Effector memory CD8-positive, alpha-beta T cell (primary cell): Measurements from ENCODE around the gene FASLG.

ENCODE experiments used
- ATAC-seq: fragments of 150-1000 bp; cut with Tn5 transposase; replicated peaks from 2 replicates; pipeline ENCODE4 v1.10.0; 2021; ENCODE audit warnings: mild to moderate bottlenecking, moderate library complexity
- DNase-seq, 3 experiments: peaks; one replicate each; pipeline ENCODE4 v3.0.0; 2021
- H3K27ac Mint-ChIP-seq, 2 donors: one replicate each; pipeline ENCODE4 v1.8.0; 2022; ENCODE audit warnings: mild to moderate bottlenecking in 2 of 2, mixed read lengths in 2 of 2, moderate library complexity in 2 of 2
- H3K27me3 Mint-ChIP-seq, 2 donors: one replicate each; pipeline ENCODE4 v1.8.0; 2022; ENCODE audit warnings: mixed read lengths in 2 of 2
- H3K36me3 Mint-ChIP-seq: one replicate; pipeline ENCODE4 v1.8.0; 2022; ENCODE audit warnings: mild to moderate bottlenecking, moderate library complexity, mixed read lengths; ENCODE audit not compliant: insufficient read depth
- H3K4me1 Mint-ChIP-seq, 2 donors: one replicate each; pipeline ENCODE4 v1.8.0; 2022; ENCODE audit warnings: low read depth in 2 of 2, mixed read lengths in 2 of 2
- H3K4me3 Mint-ChIP-seq, 2 donors: one replicate each; pipeline ENCODE4 v1.8.0; 2022; ENCODE audit warnings: mild to moderate bottlenecking in 2 of 2, mixed read lengths in 2 of 2, moderate library complexity in 2 of 2
- H3K9me3 Mint-ChIP-seq, 2 donors: one replicate each; pipeline ENCODE4 v1.8.0; 2022; ENCODE audit warnings: mixed read lengths in 2 of 2

The FASLG gene

GRCh38 chr1:172653015-172653709 is 5.7 kb upstream of the FASLG start:
- H3K4me3 Mint-ChIP-seq: no peak overlapping the region
- no peak overlapping the region for H3K27ac Mint-ChIP-seq
- H3K4me1 Mint-ChIP-seq: peaks cover 14 to 28% of the 10 kb centered on the region in 2 donors
- ATAC-seq (no peak), DNase-seq (no peak)
- H3K9me3 Mint-ChIP-seq: no peaks in the 10 kb centered on the region
- no peaks in the 10 kb centered on the region for H3K27me3 Mint-ChIP-seq
- no peaks in the 10 kb centered on the region for H3K36me3 Mint-ChIP-seq

- no peak overlapping the region for H3K4me3 Mint-ChIP-seq
- H3K9me3 Mint-ChIP-seq: no peaks in the 10 kb centered on the region
- no peaks in the 10 kb centered on the region for H3K27me3 Mint-ChIP-seq
- ATAC-seq (no peak), DNase-seq (no peak)
- H3K27ac Mint-ChIP-seq: no peak overlapping the region
- H3K4me1 Mint-ChIP-seq: peaks cover 12 to 23% of the 10 kb centered on the region in 2 donors
- peaks cover 10% of the 10 kb centered on the region for H3K36me3 Mint-ChIP-seq
Observed at GRCh38 chr1:172654535-172654934, 4.4 kb upstream of the FASLG start.

DNA sequence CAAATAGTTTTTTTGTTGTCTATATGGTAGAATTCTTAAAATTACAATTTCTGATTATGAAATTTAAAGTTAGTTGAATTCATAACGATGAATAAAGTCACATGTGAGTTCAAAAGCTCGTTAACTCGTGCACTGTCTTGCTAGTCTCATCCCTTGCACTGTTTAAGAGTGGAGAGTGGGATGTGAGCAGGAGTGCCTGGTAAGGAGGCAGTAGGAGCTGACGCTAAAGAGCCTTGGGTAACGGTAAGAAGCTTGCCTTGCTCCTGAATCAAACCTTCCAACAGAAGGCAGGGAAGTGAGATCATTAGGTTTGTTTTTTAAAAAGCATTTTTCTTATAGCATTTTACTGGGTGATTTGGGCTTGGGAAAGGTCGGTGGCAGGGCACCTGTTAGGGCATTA is 2.3 kb upstream of the FASLG start:
- peaks cover 27 to 35% of the 10 kb centered on the region in 2 donors for H3K4me1 Mint-ChIP-seq
- H3K36me3 Mint-ChIP-seq: peaks cover 12% of the 10 kb centered on the region

GRCh38 chr1:172657586-172657985 is 1.3 kb upstream of the FASLG start:
- DNase-seq (no peak), ATAC-seq (no peak)
- H3K36me3 Mint-ChIP-seq: peaks cover 14% of the 10 kb centered on the region
- no peak overlapping the region for H3K27ac Mint-ChIP-seq
- H3K4me3 Mint-ChIP-seq: no peak overlapping the region
- H3K9me3 Mint-ChIP-seq: no peaks in the 10 kb centered on the region
- H3K4me1 Mint-ChIP-seq: peaks cover 32 to 38% of the 10 kb centered on the region in 2 donors
- no peaks in the 10 kb centered on the region for H3K27me3 Mint-ChIP-seq

More for the DNA sequence above, 2.3 kb upstream of the FASLG start:
- H3K9me3 Mint-ChIP-seq: no peaks in the 10 kb centered on the region
- peak overlapping the region; percentile 5 to 32 for H3K27ac Mint-ChIP-seq
- DNase-seq: no peak
- no peak for ATAC-seq
- H3K4me3 Mint-ChIP-seq: peak overlapping the region in 1 of 2 donors; percentile 5
- no peaks in the 10 kb centered on the region for H3K27me3 Mint-ChIP-seq

DNA sequence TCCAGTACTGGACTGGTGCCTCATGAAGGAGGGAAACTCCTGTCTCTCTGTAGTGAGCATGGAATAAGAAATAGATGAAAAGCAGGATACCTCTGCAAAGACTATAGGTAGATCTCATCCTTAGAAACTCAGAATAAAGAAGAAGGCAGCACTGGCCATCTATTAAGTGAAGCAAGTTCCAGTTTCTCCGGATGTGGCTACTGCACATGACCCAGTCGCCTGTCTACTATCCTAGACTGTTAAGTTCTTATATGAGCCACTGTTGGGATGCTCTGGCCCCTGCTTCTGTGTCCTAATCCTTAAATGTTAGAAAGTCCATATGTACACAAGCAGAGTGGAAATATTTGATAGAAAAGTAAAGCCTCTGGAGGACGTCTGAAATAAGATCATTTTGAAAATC is 2.2 kb downstream of the FASLG start:
- H3K4me3 Mint-ChIP-seq: peak overlapping the region; percentile 97 to 98
- H3K27ac Mint-ChIP-seq: peak overlapping the region; percentile 90 to 95
- peaks cover 50 to 54% of the 10 kb centered on the region in 2 donors for H3K4me1 Mint-ChIP-seq
- no peaks in the 10 kb centered on the region for H3K9me3 Mint-ChIP-seq
- DNase-seq (no peak), ATAC-seq (no peak)
- H3K36me3 Mint-ChIP-seq: peaks cover 46% of the 10 kb centered on the region
- H3K27me3 Mint-ChIP-seq: no peaks in the 10 kb centered on the region

DNA sequence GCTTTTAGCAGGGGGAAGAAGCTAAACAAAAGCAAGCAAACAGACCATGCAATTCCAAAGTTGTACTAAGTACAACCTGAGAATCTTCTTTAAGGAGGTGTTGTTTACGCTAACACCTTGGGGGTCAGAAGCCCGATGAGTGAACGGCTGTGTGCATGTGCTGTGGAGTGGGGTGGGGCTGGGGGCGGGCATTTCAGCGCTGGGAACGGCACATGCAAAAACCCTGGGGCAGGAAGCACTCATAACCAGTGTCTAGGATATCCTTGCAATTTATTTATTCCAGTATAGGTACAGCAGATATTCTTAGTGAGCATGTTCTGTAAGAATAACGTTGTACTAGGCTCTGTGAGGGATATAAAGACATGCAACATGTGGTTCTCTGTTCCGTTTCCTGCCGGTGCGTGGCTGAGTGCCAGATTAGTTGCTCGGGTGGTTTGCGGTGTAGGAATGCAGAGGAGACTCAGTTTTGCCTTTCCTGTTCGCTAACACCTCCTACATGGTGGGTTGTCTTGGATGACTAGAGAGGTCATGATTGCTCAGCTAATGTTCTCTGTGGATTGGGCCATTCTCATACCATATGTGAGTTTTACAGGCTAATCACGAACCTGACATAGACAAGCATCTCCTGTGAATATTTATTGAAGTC is 3.7 kb downstream of the FASLG start:
- no peaks in the 10 kb centered on the region for H3K9me3 Mint-ChIP-seq
- H3K4me1 Mint-ChIP-seq: peaks cover 55 to 63% of the 10 kb centered on the region in 2 donors
- H3K36me3 Mint-ChIP-seq: peaks cover 59% of the 10 kb centered on the region
- peak; percentile 83 for ATAC-seq
- peak overlapping the region; percentile 90 to 95 for H3K27ac Mint-ChIP-seq
- DNase-seq: peak; percentile 86 to 91 (median 87)
- no peaks in the 10 kb centered on the region for H3K27me3 Mint-ChIP-seq
- peak overlapping the region; percentile 97 to 98 for H3K4me3 Mint-ChIP-seq

DNA sequence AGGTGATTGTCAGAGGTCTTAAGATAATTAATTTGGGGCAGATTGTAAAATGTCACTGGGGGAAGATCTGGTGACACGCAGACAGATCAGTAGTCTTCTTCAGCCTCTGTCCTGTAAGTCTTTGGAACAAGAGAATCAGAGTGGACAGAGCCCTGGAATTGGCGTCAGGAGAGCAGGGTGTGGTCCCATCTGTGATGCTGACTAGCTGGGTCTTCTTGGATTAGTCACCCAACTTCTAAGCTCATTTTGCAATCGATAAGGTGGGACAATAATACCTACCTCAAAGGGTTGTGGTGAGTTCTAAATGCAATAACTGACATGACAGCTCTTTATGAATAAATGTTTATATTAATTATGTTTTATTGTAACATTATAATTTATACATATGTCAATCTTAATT is 4.8 kb downstream of the FASLG start:
- DNase-seq (no peak), ATAC-seq (no peak)
- H3K4me1 Mint-ChIP-seq: peaks cover 58 to 67% of the 10 kb centered on the region in 2 donors
- peaks cover 63% of the 10 kb centered on the region for H3K36me3 Mint-ChIP-seq
- H3K27ac Mint-ChIP-seq: peak overlapping the region; percentile 90 to 95
- peak overlapping the region; percentile 97 to 98 for H3K4me3 Mint-ChIP-seq
- H3K27me3 Mint-ChIP-seq: no peaks in the 10 kb centered on the region
- no peaks in the 10 kb centered on the region for H3K9me3 Mint-ChIP-seq

DNA sequence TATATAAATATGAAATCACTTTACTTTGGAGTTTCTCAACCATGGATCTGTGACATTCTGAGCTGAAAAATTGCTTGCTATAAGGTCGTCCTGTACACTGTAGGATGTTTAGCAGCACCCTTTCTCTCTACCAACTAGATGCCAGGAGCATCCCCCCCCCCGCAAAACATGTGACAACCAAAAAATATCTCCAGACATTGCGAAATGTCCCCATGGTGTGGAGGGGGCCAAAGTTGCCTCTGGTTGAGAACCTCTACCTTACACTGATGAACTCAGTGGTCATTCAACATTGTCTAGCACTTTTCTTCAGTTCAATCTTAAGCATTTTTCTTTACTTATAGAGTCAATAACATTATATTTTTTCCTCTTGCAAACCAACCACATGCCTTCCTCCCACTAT is 9.2 kb downstream of the FASLG start:
- no peaks in the 10 kb centered on the region for H3K27me3 Mint-ChIP-seq

GRCh38 chr1:172669011-172669410 is 10.1 kb downstream of the FASLG start:
- Mint-ChIP-seq H3K9me3 (no peaks in the 10 kb centered on the region), H3K36me3 (peaks cover 45% of the 10 kb centered on the region), H3K27me3 (no peaks in the 10 kb centered on the region), H3K27ac (peak overlapping the region in 1 of 2 donors; percentile 92), H3K4me1 (peaks cover 58 to 81% of the 10 kb centered on the region in 2 donors), H3K4me3 (no peak overlapping the region)
- ATAC-seq (no peak), DNase-seq (no peak)

More for the DNA sequence above, 9.2 kb downstream of the FASLG start:
- Mint-ChIP-seq H3K27ac (no peak overlapping the region), H3K4me1 (peaks cover 59 to 79% of the 10 kb centered on the region in 2 donors), H3K36me3 (peaks cover 51% of the 10 kb centered on the region), H3K4me3 (no peak overlapping the region), H3K9me3 (no peaks in the 10 kb centered on the region)
- DNase-seq (no peak), ATAC-seq (no peak)

- H3K36me3 Mint-ChIP-seq: peaks cover 34% of the 10 kb centered on the region
- H3K27me3 Mint-ChIP-seq: no peaks in the 10 kb centered on the region
- peak; percentile 38 for ATAC-seq
- H3K27ac Mint-ChIP-seq: peak overlapping the region; percentile 26 to 92
- peak overlapping the region; percentile 36 to 78 for H3K4me3 Mint-ChIP-seq
- H3K4me1 Mint-ChIP-seq: peaks cover 67 to 85% of the 10 kb centered on the region in 2 donors
- no peaks in the 10 kb centered on the region for H3K9me3 Mint-ChIP-seq
- no peak for DNase-seq
Observed at GRCh38 chr1:172670316-172670715, 11.4 kb downstream of the FASLG start.

GRCh38 chr1:172670791-172671190 is 11.9 kb downstream of the FASLG start:
- peak overlapping the region; percentile 26 to 92 for H3K27ac Mint-ChIP-seq
- ATAC-seq: peak; percentile 86

GRCh38 chr1:172671591-172671990 is 12.7 kb downstream of the FASLG start:
- no peaks in the 10 kb centered on the region for H3K9me3 Mint-ChIP-seq
- peak overlapping the region; percentile 0 to 21 for H3K4me3 Mint-ChIP-seq
- peaks cover 24% of the 10 kb centered on the region for H3K36me3 Mint-ChIP-seq
- H3K4me1 Mint-ChIP-seq: peaks cover 65 to 87% of the 10 kb centered on the region in 2 donors
- peak overlapping the region in 1 of 2 donors; percentile 88 for H3K27ac Mint-ChIP-seq
- H3K27me3 Mint-ChIP-seq: no peaks in the 10 kb centered on the region
- no peak for DNase-seq
- no peak for ATAC-seq

More at GRCh38 chr1:172670791-172671190, 11.9 kb downstream of the FASLG start:
- Mint-ChIP-seq H3K4me3 (peak overlapping the region; percentile 36 to 78), H3K27me3 (no peaks in the 10 kb centered on the region), H3K9me3 (no peaks in the 10 kb centered on the region), H3K36me3 (peaks cover 31% of the 10 kb centered on the region), H3K4me1 (peaks cover 67 to 87% of the 10 kb centered on the region in 2 donors)
- DNase-seq: peak; percentile 43 to 62 (median 51)

DNA sequence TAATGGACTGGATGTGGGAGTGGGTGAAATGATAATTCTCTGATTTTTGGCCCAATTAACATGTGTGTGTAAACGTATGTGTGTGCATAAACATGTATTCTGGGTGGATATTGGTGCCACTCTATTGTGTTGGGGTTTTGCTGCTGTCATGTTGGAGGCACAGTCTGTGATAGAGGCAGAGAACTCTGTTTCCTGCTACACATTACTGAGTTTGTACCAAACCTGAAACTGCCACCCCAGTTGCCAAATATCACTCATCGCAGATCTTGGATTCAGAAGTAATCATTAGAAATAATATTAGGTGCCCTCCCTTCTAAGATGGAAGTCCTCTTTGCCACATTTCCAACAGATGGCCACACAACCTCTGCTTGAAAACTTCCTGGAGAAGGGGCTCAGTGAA is 13.8 kb downstream of the FASLG start:
- H3K4me1 Mint-ChIP-seq: peaks cover 69 to 87% of the 10 kb centered on the region in 2 donors
- H3K36me3 Mint-ChIP-seq: peaks cover 16% of the 10 kb centered on the region
- ATAC-seq (no peak), DNase-seq (no peak)
- peak overlapping the region in 1 of 2 donors; percentile 21 for H3K4me3 Mint-ChIP-seq
- no peaks in the 10 kb centered on the region for H3K9me3 Mint-ChIP-seq
- no peaks in the 10 kb centered on the region for H3K27me3 Mint-ChIP-seq
- peak overlapping the region in 1 of 2 donors; percentile 88 for H3K27ac Mint-ChIP-seq

GRCh38 chr1:172673761-172674160 is 14.9 kb downstream of the FASLG start:
- H3K27ac Mint-ChIP-seq: peak overlapping the region; percentile 82 to 88
- ATAC-seq (no peak), DNase-seq (no peak)
- H3K4me1 Mint-ChIP-seq: peaks cover 65 to 86% of the 10 kb centered on the region in 2 donors
- H3K36me3 Mint-ChIP-seq: peaks cover 12% of the 10 kb centered on the region
- H3K9me3 Mint-ChIP-seq: no peaks in the 10 kb centered on the region
- H3K4me3 Mint-ChIP-seq: peak overlapping the region in 1 of 2 donors; percentile 10
- H3K27me3 Mint-ChIP-seq: no peaks in the 10 kb centered on the region
